HepG2 (cell line): ENCODE results near the gene ZNF225. TPM values are rescaled to one million over a fixed set of nuclear protein-coding genes. Genes with fewer than 3 reads are reported as not detected.

ENCODE experiments used
- ETV5 ChIP-seq: IDR thresholded peaks from 2 replicates; pipeline ENCODE4 v1.6.1; 2018; ENCODE audit warnings: missing biosample characterization, missing genetic modification reagents, inconsistent platforms, borderline replicate concordance
- HOXA3 ChIP-seq: sonication (generic); formaldehyde crosslinking; IDR thresholded peaks from 2 replicates; pipeline ENCODE4 v1.5.0; 2020; ENCODE audit warnings: missing genetic modification reagents
- PAF1 ChIP-seq: IDR thresholded peaks from 2 replicates; pipeline ENCODE4 v1.6.1; 2016; ENCODE audit warnings: missing genetic modification reagents, missing compliant biosample characterization
- ZNF446 ChIP-seq: sonication (generic); formaldehyde crosslinking; IDR thresholded peaks from 2 replicates; pipeline ENCODE4 v1.5.0; 2020; ENCODE audit warnings: mild to moderate bottlenecking, missing genetic modification reagents
- polyA plus RNA-seq, 8 experiments: library from polyadenylated mRNA; depleted of rRNA in 3 of 8; stranded (reverse) in 7 of 8; unstranded in 1 of 8; fragments of >200 nt; fragmentation: Illumina TruSeq in 4 of 8; extraction: Trizol in 4 of 8; gene quantifications; 2 replicates each; pipeline versions ENCODE4 v1.2.1 to v1.2.3, GENCODE V29; 2011 to 2016; ENCODE audit warnings: low read depth in 4 of 8, missing spikeins in 1 of 8, mixed read lengths in 1 of 8; ENCODE audit not compliant: insufficient read depth in 1 of 8
- total RNA-seq, 5 experiments: library from RNA; depleted of rRNA; stranded (reverse); fragments of >200 nt; fragmentation: Illumina TruSeq; extraction: Trizol; gene quantifications; 2 replicates each; pipeline ENCODE4 v1.2.3, GENCODE V29; 2016; ENCODE audit warnings: low read depth in 1 of 5
- TF ChIP-seq, protein P1 (sequence below): sonication (generic); formaldehyde crosslinking; IDR thresholded peaks from 2 replicates; pipeline ENCODE4 v1.9.0; 2021; ENCODE audit warnings: mild to moderate bottlenecking, missing genetic modification reagents
- TF ChIP-seq, protein P2 (sequence below): sonication (generic); formaldehyde crosslinking; IDR thresholded peaks from 2 replicates; pipeline ENCODE4 v1.8.0; 2022; ENCODE audit warnings: missing genetic modification reagents, mild to moderate bottlenecking, inconsistent platforms, borderline replicate concordance
- TF ChIP-seq, protein P3 (sequence below): sonication (generic); formaldehyde crosslinking; IDR thresholded peaks from 2 replicates; pipeline ENCODE4 v1.4.0; 2020; ENCODE audit warnings: mild to moderate bottlenecking, missing genetic modification reagents
- TF ChIP-seq, protein P4 (sequence below): sonication (generic); formaldehyde crosslinking; IDR thresholded peaks from 2 replicates; pipeline ENCODE4 v1.5.0; 2020; ENCODE audit warnings: missing genetic modification reagents
- TF ChIP-seq, protein P5 (sequence below): sonication (generic); formaldehyde crosslinking; IDR thresholded peaks from 2 replicates; pipeline ENCODE4 v1.8.0; 2022; ENCODE audit warnings: missing genetic modification reagents, mild to moderate bottlenecking, borderline replicate concordance

ZNF225 gene
- total and polyA plus RNA-seq, 2 of the 13 experiments (the other 11 are each of a cell fraction or from before 2014, with no cell fraction given) = 0.87 to 3.3 TPM

DNA sequence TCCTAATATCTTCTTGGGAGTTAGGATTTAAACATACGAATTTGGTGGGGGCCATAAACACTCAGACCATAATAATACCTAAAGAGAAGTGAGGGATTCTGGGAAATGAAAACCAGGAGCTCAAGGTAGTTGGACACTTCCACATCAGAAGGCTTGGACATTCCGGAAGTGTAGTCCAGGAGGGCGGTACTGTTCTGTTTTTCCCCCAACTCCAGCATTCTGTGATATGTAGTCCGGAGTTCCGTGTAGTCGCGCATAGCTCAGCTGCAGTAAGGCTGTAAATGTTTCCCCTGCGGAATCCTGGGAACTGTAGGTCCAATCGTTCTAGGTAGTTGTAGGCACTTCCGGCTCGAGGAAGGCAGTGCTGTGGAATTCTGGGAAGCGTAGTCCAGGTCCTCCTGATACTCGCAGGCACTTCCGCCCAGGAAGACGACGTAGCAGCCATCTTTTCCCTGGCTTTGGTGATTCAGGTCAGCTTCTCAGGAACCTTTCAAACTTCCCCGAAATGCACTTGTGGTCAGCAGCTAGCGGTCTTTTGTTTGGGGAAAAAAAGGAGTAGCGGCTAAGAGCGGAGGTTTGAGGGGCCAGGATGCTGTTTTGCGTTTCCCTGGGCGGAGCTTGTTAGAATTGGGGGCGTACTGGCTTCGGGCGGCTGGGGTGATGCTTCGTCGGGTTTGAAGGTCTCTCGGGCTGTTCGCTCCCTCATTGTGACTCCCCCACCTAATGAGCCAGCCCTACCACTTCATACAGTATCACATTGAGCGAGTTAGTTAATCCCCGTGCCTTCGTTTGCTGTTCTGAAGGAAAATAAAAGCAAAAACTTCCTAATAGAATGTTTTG, 51.7 kb downstream of the ZNF225 start, which contains the start of gene ZNF226 (continued):
- TF ChIP-seq, protein P1, sequence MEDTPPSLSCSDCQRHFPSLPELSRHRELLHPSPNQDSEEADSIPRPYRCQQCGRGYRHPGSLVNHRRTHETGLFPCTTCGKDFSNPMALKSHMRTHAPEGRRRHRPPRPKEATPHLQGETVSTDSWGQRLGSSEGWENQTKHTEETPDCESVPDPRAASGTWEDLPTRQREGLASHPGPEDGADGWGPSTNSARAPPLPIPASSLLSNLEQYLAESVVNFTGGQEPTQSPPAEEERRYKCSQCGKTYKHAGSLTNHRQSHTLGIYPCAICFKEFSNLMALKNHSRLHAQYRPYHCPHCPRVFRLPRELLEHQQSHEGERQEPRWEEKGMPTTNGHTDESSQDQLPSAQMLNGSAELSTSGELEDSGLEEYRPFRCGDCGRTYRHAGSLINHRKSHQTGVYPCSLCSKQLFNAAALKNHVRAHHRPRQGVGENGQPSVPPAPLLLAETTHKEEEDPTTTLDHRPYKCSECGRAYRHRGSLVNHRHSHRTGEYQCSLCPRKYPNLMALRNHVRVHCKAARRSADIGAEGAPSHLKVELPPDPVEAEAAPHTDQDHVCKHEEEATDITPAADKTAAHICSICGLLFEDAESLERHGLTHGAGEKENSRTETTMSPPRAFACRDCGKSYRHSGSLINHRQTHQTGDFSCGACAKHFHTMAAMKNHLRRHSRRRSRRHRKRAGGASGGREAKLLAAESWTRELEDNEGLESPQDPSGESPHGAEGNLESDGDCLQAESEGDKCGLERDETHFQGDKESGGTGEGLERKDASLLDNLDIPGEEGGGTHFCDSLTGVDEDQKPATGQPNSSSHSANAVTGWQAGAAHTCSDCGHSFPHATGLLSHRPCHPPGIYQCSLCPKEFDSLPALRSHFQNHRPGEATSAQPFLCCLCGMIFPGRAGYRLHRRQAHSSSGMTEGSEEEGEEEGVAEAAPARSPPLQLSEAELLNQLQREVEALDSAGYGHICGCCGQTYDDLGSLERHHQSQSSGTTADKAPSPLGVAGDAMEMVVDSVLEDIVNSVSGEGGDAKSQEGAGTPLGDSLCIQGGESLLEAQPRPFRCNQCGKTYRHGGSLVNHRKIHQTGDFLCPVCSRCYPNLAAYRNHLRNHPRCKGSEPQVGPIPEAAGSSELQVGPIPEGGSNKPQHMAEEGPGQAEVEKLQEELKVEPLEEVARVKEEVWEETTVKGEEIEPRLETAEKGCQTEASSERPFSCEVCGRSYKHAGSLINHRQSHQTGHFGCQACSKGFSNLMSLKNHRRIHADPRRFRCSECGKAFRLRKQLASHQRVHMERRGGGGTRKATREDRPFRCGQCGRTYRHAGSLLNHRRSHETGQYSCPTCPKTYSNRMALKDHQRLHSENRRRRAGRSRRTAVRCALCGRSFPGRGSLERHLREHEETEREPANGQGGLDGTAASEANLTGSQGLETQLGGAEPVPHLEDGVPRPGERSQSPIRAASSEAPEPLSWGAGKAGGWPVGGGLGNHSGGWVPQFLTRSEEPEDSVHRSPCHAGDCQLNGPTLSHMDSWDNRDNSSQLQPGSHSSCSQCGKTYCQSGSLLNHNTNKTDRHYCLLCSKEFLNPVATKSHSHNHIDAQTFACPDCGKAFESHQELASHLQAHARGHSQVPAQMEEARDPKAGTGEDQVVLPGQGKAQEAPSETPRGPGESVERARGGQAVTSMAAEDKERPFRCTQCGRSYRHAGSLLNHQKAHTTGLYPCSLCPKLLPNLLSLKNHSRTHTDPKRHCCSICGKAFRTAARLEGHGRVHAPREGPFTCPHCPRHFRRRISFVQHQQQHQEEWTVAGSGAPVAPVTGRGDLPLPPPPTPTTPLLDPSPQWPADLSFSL = no peak
- TF ChIP-seq PAF1 (CRISPR knock-in tag) (no peak), HOXA3 (CRISPR knock-in tag) (peak; percentile 95), ZNF446 (CRISPR knock-in tag) (no peak), ETV5 (CRISPR knock-in tag) (peak; percentile 82)
- TF ChIP-seq, protein P2, sequence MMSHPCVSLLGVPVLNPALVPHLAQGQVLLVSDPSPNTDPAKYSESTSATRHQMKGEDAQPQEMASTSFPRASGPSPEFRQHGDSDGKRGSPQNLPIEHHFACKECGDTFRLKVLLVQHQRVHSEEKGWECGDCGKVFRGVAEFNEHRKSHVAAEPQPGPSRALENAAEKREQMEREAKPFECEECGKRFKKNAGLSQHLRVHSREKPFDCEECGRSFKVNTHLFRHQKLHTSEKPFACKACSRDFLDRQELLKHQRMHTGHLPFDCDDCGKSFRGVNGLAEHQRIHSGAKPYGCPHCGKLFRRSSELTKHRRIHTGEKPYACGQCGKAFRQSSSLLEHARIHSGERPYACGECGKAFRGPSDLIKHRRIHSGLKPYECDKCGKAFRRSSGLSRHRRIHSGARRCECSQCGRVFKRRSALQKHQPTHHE (CRISPR knock-in tag) = no peak
- TF ChIP-seq, protein P3, sequence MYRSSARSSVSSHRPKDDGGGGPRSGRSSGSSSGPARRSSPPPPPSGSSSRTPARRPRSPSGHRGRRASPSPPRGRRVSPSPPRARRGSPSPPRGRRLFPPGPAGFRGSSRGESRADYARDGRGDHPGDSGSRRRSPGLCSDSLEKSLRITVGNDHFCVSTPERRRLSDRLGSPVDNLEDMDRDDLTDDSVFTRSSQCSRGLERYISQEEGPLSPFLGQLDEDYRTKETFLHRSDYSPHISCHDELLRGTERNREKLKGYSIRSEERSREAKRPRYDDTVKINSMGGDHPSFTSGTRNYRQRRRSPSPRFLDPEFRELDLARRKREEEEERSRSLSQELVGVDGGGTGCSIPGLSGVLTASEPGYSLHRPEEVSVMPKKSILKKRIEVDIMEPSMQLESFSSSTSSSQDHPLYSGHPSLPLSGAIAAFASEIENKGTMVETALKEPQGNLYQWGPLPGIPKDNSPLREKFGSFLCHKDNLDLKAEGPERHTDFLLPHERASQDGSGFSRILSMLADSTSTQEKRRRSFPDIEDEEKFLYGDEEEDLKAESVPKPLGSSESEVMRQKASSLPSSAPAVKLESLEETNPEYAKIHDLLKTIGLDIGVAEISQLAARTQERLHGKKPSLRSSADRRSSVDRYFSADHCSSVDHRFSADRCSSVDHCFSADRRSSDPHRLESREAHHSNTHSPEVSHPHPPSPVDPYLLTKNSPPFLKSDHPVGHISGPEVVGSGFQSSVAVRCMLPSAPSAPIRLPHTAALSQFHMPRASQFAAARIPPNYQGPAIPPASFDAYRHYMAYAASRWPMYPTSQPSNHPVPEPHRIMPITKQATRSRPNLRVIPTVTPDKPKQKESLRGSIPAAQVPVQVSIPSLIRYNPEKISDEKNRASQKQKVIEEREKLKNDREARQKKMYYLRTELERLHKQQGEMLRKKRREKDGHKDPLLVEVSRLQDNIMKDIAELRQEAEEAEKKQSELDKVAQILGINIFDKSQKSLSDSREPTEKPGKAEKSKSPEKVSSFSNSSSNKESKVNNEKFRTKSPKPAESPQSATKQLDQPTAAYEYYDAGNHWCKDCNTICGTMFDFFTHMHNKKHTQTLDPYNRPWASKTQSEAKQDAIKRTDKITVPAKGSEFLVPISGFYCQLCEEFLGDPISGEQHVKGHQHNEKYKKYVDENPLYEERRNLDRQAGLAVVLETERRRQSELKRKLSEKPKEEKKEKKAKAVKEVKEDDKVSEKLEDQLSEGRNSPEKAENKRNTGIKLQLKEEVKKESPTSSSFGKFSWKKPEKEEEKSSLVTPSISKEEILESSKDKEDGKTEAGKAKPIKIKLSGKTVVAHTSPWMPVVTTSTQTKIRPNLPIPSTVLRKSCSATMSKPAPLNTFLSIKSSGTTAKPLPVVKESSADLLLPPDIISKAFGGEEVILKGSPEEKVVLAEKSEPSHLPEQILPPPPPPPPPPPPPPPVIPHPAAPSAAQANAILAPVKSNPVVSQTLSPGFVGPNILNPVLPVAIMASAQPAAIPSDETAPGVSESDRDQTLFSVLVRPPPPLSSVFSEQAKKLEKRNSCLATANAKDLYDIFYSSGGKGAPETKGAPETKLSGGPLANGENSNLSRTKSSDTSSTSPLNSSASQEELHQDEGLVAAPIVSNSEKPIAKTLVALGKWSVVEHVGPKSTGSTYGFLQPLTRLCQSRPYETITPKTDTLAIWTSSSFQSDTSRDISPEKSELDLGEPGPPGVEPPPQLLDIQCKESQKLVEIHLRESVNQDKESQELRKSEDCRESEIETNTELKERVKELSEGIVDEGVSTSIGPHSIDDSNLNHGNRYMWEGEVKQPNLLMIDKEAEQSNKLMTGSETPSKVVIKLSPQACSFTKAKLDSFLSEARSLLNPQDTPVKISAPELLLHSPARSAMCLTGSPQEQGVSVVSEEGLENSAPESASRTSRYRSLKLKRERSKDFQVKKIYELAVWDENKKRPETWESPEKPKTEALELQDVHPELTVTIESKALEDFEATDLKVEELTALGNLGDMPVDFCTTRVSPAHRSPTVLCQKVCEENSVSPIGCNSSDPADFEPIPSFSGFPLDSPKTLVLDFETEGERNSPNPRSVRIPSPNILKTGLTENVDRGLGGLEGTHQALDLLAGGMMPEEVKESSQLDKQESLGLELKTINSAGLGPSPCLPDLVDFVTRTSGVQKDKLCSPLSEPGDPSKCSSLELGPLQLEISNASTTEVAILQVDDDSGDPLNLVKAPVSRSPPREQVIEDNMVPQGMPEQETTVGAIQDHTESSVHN (CRISPR knock-in tag) = 0 out of 2 replicates have a peak, but pooled peaks have one; percentile 30
- TF ChIP-seq, protein P4, sequence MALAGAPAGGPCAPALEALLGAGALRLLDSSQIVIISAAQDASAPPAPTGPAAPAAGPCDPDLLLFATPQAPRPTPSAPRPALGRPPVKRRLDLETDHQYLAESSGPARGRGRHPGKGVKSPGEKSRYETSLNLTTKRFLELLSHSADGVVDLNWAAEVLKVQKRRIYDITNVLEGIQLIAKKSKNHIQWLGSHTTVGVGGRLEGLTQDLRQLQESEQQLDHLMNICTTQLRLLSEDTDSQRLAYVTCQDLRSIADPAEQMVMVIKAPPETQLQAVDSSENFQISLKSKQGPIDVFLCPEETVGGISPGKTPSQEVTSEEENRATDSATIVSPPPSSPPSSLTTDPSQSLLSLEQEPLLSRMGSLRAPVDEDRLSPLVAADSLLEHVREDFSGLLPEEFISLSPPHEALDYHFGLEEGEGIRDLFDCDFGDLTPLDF (CRISPR knock-in tag) = peak; percentile 67
- TF ChIP-seq, protein P5, sequence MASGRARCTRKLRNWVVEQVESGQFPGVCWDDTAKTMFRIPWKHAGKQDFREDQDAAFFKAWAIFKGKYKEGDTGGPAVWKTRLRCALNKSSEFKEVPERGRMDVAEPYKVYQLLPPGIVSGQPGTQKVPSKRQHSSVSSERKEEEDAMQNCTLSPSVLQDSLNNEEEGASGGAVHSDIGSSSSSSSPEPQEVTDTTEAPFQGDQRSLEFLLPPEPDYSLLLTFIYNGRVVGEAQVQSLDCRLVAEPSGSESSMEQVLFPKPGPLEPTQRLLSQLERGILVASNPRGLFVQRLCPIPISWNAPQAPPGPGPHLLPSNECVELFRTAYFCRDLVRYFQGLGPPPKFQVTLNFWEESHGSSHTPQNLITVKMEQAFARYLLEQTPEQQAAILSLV (CRISPR knock-in tag) = no peak
